ENCODE results near the gene CSE1L. TPM values are rescaled to one million over a fixed set of nuclear protein-coding genes. Genes with fewer than 3 reads are reported as not detected.
"Not testable (repeated sequence)": the region's sequence is repeated elsewhere in the genome, so short reads cannot be mapped to it uniquely, and the experiment has no call there.

CSE1L gene
- polyA plus RNA-seq, 4 donors = 11.9 to 47.7 (median 23.3) TPM

- DNase-seq; H3K4me3 ChIP-seq (ENCODE audit: low read depth in 1 of 3, low read length in 3 of 3); FAIRE-seq; H3K4me1 ChIP-seq (ENCODE audit: control insufficient read depth in 3 of 3, insufficient read depth in 2 of 3, low read depth in 1 of 3, low read length in 2 of 3); H3K27me3 ChIP-seq (ENCODE audit: control insufficient read depth in 3 of 3, insufficient read depth in 3 of 3, low read length in 3 of 3); H3K27ac ChIP-seq (ENCODE audit: low read depth in 1 of 3, low read length in 2 of 3); H3K9me3 ChIP-seq (ENCODE audit: control insufficient read depth in 2 of 2, insufficient read depth in 1 of 2, low read depth in 1 of 2, low read length in 1 of 2): not testable (repeated sequence)
- H3K36me3 ChIP-seq (ENCODE audit: control insufficient read depth in 3 of 3, insufficient read depth in 2 of 3, low read depth in 1 of 3, low read length in 3 of 3) = peaks cover 19 to 77% (median 26%) of the 10 kb centered on the region in 3 donors
- 93 to 96% (median 95%) methylated on average over 2 of the region's 2 CpGs for WGBS, 3 donors
Measured at GRCh38 chr20:49028177-49028576, 17.9 kb upstream of the CSE1L start.

- DNase-seq (no peak), FAIRE-seq (no peak)
- Histone ChIP-seq H3K4me3 (ENCODE audit: low read depth in 1 of 3, low read length in 3 of 3) (no peak overlapping the region), H3K27ac (ENCODE audit: low read depth in 1 of 3, low read length in 2 of 3) (no peak overlapping the region), H3K9me3 (ENCODE audit: control insufficient read depth in 2 of 2, insufficient read depth in 1 of 2, low read depth in 1 of 2, low read length in 1 of 2) (no peaks in the 10 kb centered on the region), H3K36me3 (ENCODE audit: control insufficient read depth in 3 of 3, insufficient read depth in 2 of 3, low read depth in 1 of 3, low read length in 3 of 3) (peaks cover 17 to 75% (median 26%) of the 10 kb centered on the region in 3 donors), H3K4me1 (ENCODE audit: control insufficient read depth in 3 of 3, insufficient read depth in 2 of 3, low read depth in 1 of 3, low read length in 2 of 3) (no peaks in the 10 kb centered on the region), H3K27me3 (ENCODE audit: control insufficient read depth in 3 of 3, insufficient read depth in 3 of 3, low read length in 3 of 3) (no peaks in the 10 kb centered on the region)
- 85 to 98% (median 86%) methylated on average over 2 of the region's 2 CpGs for WGBS, 3 donors
Measured at GRCh38 chr20:49028684-49029083, 17.4 kb upstream of the CSE1L start.

- FAIRE-seq = no peak
Measured at GRCh38 chr20:49029203-49029602, 16.9 kb upstream of the CSE1L start.

GRCh38 chr20:49030954-49031619, 15.0 kb upstream of the CSE1L start:
- 79 to 90% (median 88%) methylated on average over 6 of the region's 6 CpGs for whole genome bisulfite sequencing, 3 donors
- H3K36me3 ChIP-seq (ENCODE audit: control insufficient read depth in 3 of 3, insufficient read depth in 2 of 3, low read depth in 1 of 3, low read length in 3 of 3) = peaks cover 13 to 56% (median 20%) of the 10 kb centered on the region in 3 donors
- no peak overlapping the region for H3K27ac ChIP-seq (ENCODE audit: low read depth in 1 of 3, low read length in 2 of 3)
- H3K4me3 ChIP-seq (ENCODE audit: low read depth in 1 of 3, low read length in 3 of 3) = no peak overlapping the region
- H3K4me1 ChIP-seq (ENCODE audit: control insufficient read depth in 3 of 3, insufficient read depth in 2 of 3, low read depth in 1 of 3, low read length in 2 of 3) = no peaks in the 10 kb centered on the region
- FAIRE-seq (no peak), DNase-seq (no peak)
- H3K27me3 ChIP-seq (ENCODE audit: control insufficient read depth in 3 of 3, insufficient read depth in 3 of 3, low read length in 3 of 3) = no peaks in the 10 kb centered on the region
- no peaks in the 10 kb centered on the region for H3K9me3 ChIP-seq (ENCODE audit: control insufficient read depth in 2 of 2, insufficient read depth in 1 of 2, low read depth in 1 of 2, low read length in 1 of 2)

More at GRCh38 chr20:49029203-49029602, 16.9 kb upstream of the CSE1L start:
- Histone ChIP-seq H3K27me3 (ENCODE audit: control insufficient read depth in 3 of 3, insufficient read depth in 3 of 3, low read length in 3 of 3) (no peaks in the 10 kb centered on the region), H3K9me3 (ENCODE audit: control insufficient read depth in 2 of 2, insufficient read depth in 1 of 2, low read depth in 1 of 2, low read length in 1 of 2) (no peaks in the 10 kb centered on the region), H3K27ac (ENCODE audit: low read depth in 1 of 3, low read length in 2 of 3) (no peak overlapping the region), H3K4me3 (ENCODE audit: low read depth in 1 of 3, low read length in 3 of 3) (no peak overlapping the region), H3K4me1 (ENCODE audit: control insufficient read depth in 3 of 3, insufficient read depth in 2 of 3, low read depth in 1 of 3, low read length in 2 of 3) (no peaks in the 10 kb centered on the region), H3K36me3 (ENCODE audit: control insufficient read depth in 3 of 3, insufficient read depth in 2 of 3, low read depth in 1 of 3, low read length in 3 of 3) (peaks cover 14 to 73% (median 28%) of the 10 kb centered on the region in 3 donors)
- 87 to 95% (median 92%) methylated on average over 1 of the region's 1 CpG for WGBS, 3 donors
- DNase-seq = no peak

- DNase-seq (no peak), FAIRE-seq (no peak)
- Histone ChIP-seq H3K4me1 (ENCODE audit: control insufficient read depth in 3 of 3, insufficient read depth in 2 of 3, low read depth in 1 of 3, low read length in 2 of 3) (no peaks in the 10 kb centered on the region), H3K27me3 (ENCODE audit: control insufficient read depth in 3 of 3, insufficient read depth in 3 of 3, low read length in 3 of 3) (no peaks in the 10 kb centered on the region), H3K36me3 (ENCODE audit: control insufficient read depth in 3 of 3, insufficient read depth in 2 of 3, low read depth in 1 of 3, low read length in 3 of 3) (peaks cover 13 to 52% (median 13%) of the 10 kb centered on the region in 3 donors), H3K4me3 (ENCODE audit: low read depth in 1 of 3, low read length in 3 of 3) (no peak overlapping the region), H3K9me3 (ENCODE audit: control insufficient read depth in 2 of 2, insufficient read depth in 1 of 2, low read depth in 1 of 2, low read length in 1 of 2) (no peaks in the 10 kb centered on the region), H3K27ac (ENCODE audit: low read depth in 1 of 3, low read length in 2 of 3) (no peak overlapping the region)
- 97 to 99% (median 97%) methylated on average over 8 of the region's 8 CpGs for WGBS, 3 donors
Measured at GRCh38 chr20:49032455-49032854, 13.7 kb upstream of the CSE1L start.

- 92 to 96% (median 94%) methylated on average over 7 of the region's 7 CpGs for WGBS, 3 donors
- no peak overlapping the region for H3K27ac ChIP-seq (ENCODE audit: low read depth in 1 of 3, low read length in 2 of 3)
- peaks cover 7 to 45% (median 11%) of the 10 kb centered on the region in 3 donors for H3K36me3 ChIP-seq (ENCODE audit: control insufficient read depth in 3 of 3, insufficient read depth in 2 of 3, low read depth in 1 of 3, low read length in 3 of 3)
- H3K27me3 ChIP-seq (ENCODE audit: control insufficient read depth in 3 of 3, insufficient read depth in 3 of 3, low read length in 3 of 3) = no peaks in the 10 kb centered on the region
- no peak overlapping the region for H3K4me3 ChIP-seq (ENCODE audit: low read depth in 1 of 3, low read length in 3 of 3)
- FAIRE-seq = no peak
- H3K4me1 ChIP-seq (ENCODE audit: control insufficient read depth in 3 of 3, insufficient read depth in 2 of 3, low read depth in 1 of 3, low read length in 2 of 3) = no peaks in the 10 kb centered on the region
- no peaks in the 10 kb centered on the region for H3K9me3 ChIP-seq (ENCODE audit: control insufficient read depth in 2 of 2, insufficient read depth in 1 of 2, low read depth in 1 of 2, low read length in 1 of 2)
- no peak for DNase-seq
Measured at GRCh38 chr20:49034070-49034732, 11.9 kb upstream of the CSE1L start.

- no peak overlapping the region for H3K4me3 ChIP-seq (ENCODE audit: low read depth in 1 of 3, low read length in 3 of 3)
- 57 to 82% (median 66%) methylated on average over 3 of the region's 3 CpGs for WGBS, 3 donors
- H3K9me3 ChIP-seq (ENCODE audit: control insufficient read depth in 2 of 2, insufficient read depth in 1 of 2, low read depth in 1 of 2, low read length in 1 of 2) = no peaks in the 10 kb centered on the region
- H3K27ac ChIP-seq (ENCODE audit: low read depth in 1 of 3, low read length in 2 of 3) = no peak overlapping the region
- no peak for FAIRE-seq
- DNase-seq = no peak
- no peaks in the 10 kb centered on the region for H3K4me1 ChIP-seq (ENCODE audit: control insufficient read depth in 3 of 3, insufficient read depth in 2 of 3, low read depth in 1 of 3, low read length in 2 of 3)
- no peaks in the 10 kb centered on the region for H3K27me3 ChIP-seq (ENCODE audit: control insufficient read depth in 3 of 3, insufficient read depth in 3 of 3, low read length in 3 of 3)
- peaks cover 0 to 19% (median 8%) of the 10 kb centered on the region in 3 donors for H3K36me3 ChIP-seq (ENCODE audit: control insufficient read depth in 3 of 3, insufficient read depth in 2 of 3, low read depth in 1 of 3, low read length in 3 of 3)
Measured at GRCh38 chr20:49037962-49038387, 8.1 kb upstream of the CSE1L start.

- DNase-seq (no peak), FAIRE-seq (no peak)
- no peaks in the 10 kb centered on the region for H3K9me3 ChIP-seq (ENCODE audit: control insufficient read depth in 2 of 2, insufficient read depth in 1 of 2, low read depth in 1 of 2, low read length in 1 of 2)
- 91 to 96% (median 95%) methylated on average over 5 of the region's 5 CpGs for WGBS, 3 donors
- no peaks in the 10 kb centered on the region for H3K27me3 ChIP-seq (ENCODE audit: control insufficient read depth in 3 of 3, insufficient read depth in 3 of 3, low read length in 3 of 3)
- H3K4me3 ChIP-seq (ENCODE audit: low read depth in 1 of 3, low read length in 3 of 3) = no peak overlapping the region
- no peaks in the 10 kb centered on the region for H3K4me1 ChIP-seq (ENCODE audit: control insufficient read depth in 3 of 3, insufficient read depth in 2 of 3, low read depth in 1 of 3, low read length in 2 of 3)
- H3K27ac ChIP-seq (ENCODE audit: low read depth in 1 of 3, low read length in 2 of 3) = no peak overlapping the region
- H3K36me3 ChIP-seq (ENCODE audit: control insufficient read depth in 3 of 3, insufficient read depth in 2 of 3, low read depth in 1 of 3, low read length in 3 of 3) = peaks cover 0 to 11% (median 3%) of the 10 kb centered on the region in 3 donors
Measured at GRCh38 chr20:49039854-49040253, 6.3 kb upstream of the CSE1L start.
